Mammary epithelial cell (primary cell): ENCODE data around the gene DIABLO.

Experiments used
- EZH2 ChIP-seq: IDR thresholded peaks from 2 replicates; pipeline ENCODE4 v1.6.1; 2012; ENCODE audit warnings: low read length, inconsistent platforms, borderline replicate concordance
- TF ChIP-seq, protein P1 (sequence below), 2 donors: IDR thresholded peaks in 1 of 2; conservative IDR thresholded peaks in 1 of 2; 2 replicates each; pipeline ENCODE4 v1.5.1; 2011 to 2012; ENCODE audit warnings: inconsistent platforms in 2 of 2, low read length in 2 of 2, mild to moderate bottlenecking in 2 of 2, control low read depth in 1 of 2, low read depth in 1 of 2; ENCODE audit not compliant: insufficient read depth in 1 of 2; ENCODE audit errors: extremely low read depth in 1 of 2

DNA sequence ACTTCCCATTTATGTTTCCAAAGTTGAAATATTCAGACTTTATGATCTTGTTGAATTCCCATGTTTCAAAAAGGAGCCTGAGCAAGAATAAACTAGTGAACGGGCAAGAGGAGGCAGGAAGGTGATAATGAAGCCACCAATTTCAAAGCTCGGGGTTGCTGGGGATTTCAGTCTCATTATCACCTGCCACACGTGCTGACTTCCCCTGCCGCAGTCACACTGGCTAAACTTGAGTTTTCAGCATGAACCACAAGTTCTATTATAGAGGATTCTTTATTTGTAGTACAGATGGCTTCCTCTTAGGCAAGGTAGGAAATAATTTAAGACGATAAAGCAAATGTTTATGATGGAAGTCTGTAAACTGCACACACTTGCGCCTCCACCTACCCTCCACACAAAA lies 18.1 kb upstream of the DIABLO start:
- no peak for TF ChIP-seq EZH2
- TF ChIP-seq, protein P1, sequence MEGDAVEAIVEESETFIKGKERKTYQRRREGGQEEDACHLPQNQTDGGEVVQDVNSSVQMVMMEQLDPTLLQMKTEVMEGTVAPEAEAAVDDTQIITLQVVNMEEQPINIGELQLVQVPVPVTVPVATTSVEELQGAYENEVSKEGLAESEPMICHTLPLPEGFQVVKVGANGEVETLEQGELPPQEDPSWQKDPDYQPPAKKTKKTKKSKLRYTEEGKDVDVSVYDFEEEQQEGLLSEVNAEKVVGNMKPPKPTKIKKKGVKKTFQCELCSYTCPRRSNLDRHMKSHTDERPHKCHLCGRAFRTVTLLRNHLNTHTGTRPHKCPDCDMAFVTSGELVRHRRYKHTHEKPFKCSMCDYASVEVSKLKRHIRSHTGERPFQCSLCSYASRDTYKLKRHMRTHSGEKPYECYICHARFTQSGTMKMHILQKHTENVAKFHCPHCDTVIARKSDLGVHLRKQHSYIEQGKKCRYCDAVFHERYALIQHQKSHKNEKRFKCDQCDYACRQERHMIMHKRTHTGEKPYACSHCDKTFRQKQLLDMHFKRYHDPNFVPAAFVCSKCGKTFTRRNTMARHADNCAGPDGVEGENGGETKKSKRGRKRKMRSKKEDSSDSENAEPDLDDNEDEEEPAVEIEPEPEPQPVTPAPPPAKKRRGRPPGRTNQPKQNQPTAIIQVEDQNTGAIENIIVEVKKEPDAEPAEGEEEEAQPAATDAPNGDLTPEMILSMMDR (conservative IDR thresholded peaks at IDR 0.05 in 1 of 2, IDR thresholded peaks at IDR 0.05 in 1 of 2; ENCODE audit: extremely low read depth in 1 of 2, insufficient read depth in 1 of 2, low read depth in 1 of 2, low read length in 2 of 2): no peak
